HG03064 (cell line): ENCODE results near the gene SYNJ2.
"Not testable (repeated sequence)": the region's sequence is repeated elsewhere in the genome, so short reads cannot be mapped to it uniquely, and the experiment has no call there.

Source experiments
- ATAC-seq: cut with Tn5 transposase; IDR thresholded peaks from one replicate; pipeline ENCODE4 v1.9.1; 2021; ENCODE audit warnings: low read depth; ENCODE audit not compliant: unreplicated experiment

The SYNJ2 gene

GRCh38 chr6:157954150-157955117, 27.2 kb upstream of the SYNJ2 start:
- ATAC-seq = no peak

GRCh38 chr6:157955675-157956074, 26.0 kb upstream of the SYNJ2 start:
- ATAC-seq = no peak

- ATAC-seq = no peak
Measured at GRCh38 chr6:157956171-157956730, 25.4 kb upstream of the SYNJ2 start.

- no peak for ATAC-seq
Measured at GRCh38 chr6:157959451-157960227, 22.0 kb upstream of the SYNJ2 start.

GRCh38 chr6:157961153-157961831, 20.4 kb upstream of the SYNJ2 start:
- ATAC-seq = no peak

- ATAC-seq = no peak
Measured at GRCh38 chr6:157961832-157962575, 19.7 kb upstream of the SYNJ2 start.

GRCh38 chr6:157962601-157963302, 18.9 kb upstream of the SYNJ2 start:
- no peak for ATAC-seq

GRCh38 chr6:157964100-157964499, 17.6 kb upstream of the SYNJ2 start:
- no peak for ATAC-seq

- no peak for ATAC-seq
Measured at GRCh38 chr6:157965387-157965786, 16.3 kb upstream of the SYNJ2 start.

GRCh38 chr6:157966589-157966977, 15.1 kb upstream of the SYNJ2 start:
- ATAC-seq = no peak

- ATAC-seq = no peak
Measured at GRCh38 chr6:157967020-157967419, 14.6 kb upstream of the SYNJ2 start.

- ATAC-seq = no peak
Measured at GRCh38 chr6:157967486-157967885, 14.2 kb upstream of the SYNJ2 start.

GRCh38 chr6:157972177-157972576, 9.5 kb upstream of the SYNJ2 start:
- ATAC-seq = not testable (repeated sequence)

- ATAC-seq = no peak
Measured at GRCh38 chr6:157974341-157974894, 7.2 kb upstream of the SYNJ2 start.

GRCh38 chr6:157974967-157975366, 6.7 kb upstream of the SYNJ2 start:
- ATAC-seq = no peak

- ATAC-seq = no peak
Measured at GRCh38 chr6:157975456-157975855, 6.2 kb upstream of the SYNJ2 start.

- no peak for ATAC-seq
Measured at GRCh38 chr6:157976345-157977175, 5.1 kb upstream of the SYNJ2 start.

GRCh38 chr6:157977176-157977804, 4.4 kb upstream of the SYNJ2 start:
- ATAC-seq = no peak
